ENCODE data around the gene PWWP2B. TPM values are rescaled to one million over a fixed set of nuclear protein-coding genes. Genes with fewer than 3 reads are reported as not detected.

Gene PWWP2B
- total and polyA plus RNA-seq, 2 of the 8 experiments (the other 6 are each of a cell fraction or from before 2014, with no cell fraction given) = 5.3 to 10.8 TPM

- no peak overlapping the region for H3K27ac ChIP-seq (ENCODE audit: low read depth, low read length)
- POLR2A ChIA-PET (ENCODE audit: partially characterized antibody) = interaction anchor here (0.9 kb wide), 1 partner anchor 27 kb away, joined by 4 read pairs; no protein-coding TSS in a partner anchor
Observed at GRCh38 chr10:132391676-132392020, 5.4 kb upstream of the PWWP2B start.

More at GRCh38 chr10:132391676-132392020, 5.4 kb upstream of the PWWP2B start:
- Histone ChIP-seq H3K4me1 (replicated peaks in 1 of 4; ENCODE audit: control insufficient read depth in 3 of 4, insufficient read depth in 4 of 4, low read length in 3 of 4) (peaks cover 0 to 18% (median 13%) of the 10 kb centered on the region in 4 experiments; a peak in 6 of 7 replicates), H4K5ac (ENCODE audit: insufficient read length, low read depth, low read length) (no peak overlapping the region), H3K4ac (replicated peaks; ENCODE audit: insufficient read length, low read depth, low read length) (no peak overlapping the region), H3K4me2 (ENCODE audit: insufficient read depth in 1 of 2, low read depth in 2 of 2, low read length in 2 of 2) (no peak overlapping the region), H3K79me1 (ENCODE audit: low read depth, low read length) (no peaks in the 10 kb centered on the region), H3K14ac (ENCODE audit: insufficient read length) (no peak overlapping the region), H4K8ac (ENCODE audit: extremely low read depth, insufficient read depth, low read length) (no peak overlapping the region), H3K56ac (replicated peaks; ENCODE audit: insufficient read length, low read depth, low read length) (no peak overlapping the region), H3K23ac (ENCODE audit: insufficient read length) (no peak overlapping the region), H3K9me3 (ENCODE audit: insufficient read depth in 2 of 2, low read depth in 1 of 2, low read length in 1 of 2) (no peaks in the 10 kb centered on the region), H2BK15ac (ENCODE audit: low read length) (no peak overlapping the region), H3K23me2 (ENCODE audit: low read depth, low read length) (peaks cover 8% of the 10 kb centered on the region; the same call in 1 of the 2 replicates), H4K91ac (replicated peaks; ENCODE audit: insufficient read length, low read length) (no peak overlapping the region), H3K36me3 (ENCODE audit: control insufficient read depth in 2 of 4, insufficient read depth in 4 of 4, low read length in 3 of 4) (no peaks in the 10 kb centered on the region), H3K18ac (ENCODE audit: extremely low read depth, low read length) (no peak overlapping the region), H2AK5ac (ENCODE audit: low read depth, low read length) (no peak overlapping the region), H3K27me3 (replicated peaks in 1 of 4; ENCODE audit: control insufficient read depth in 3 of 4, extremely low read depth in 1 of 4, insufficient read depth in 3 of 4, low read length in 3 of 4) (no peaks in the 10 kb centered on the region), H3K4me3 (ENCODE audit: extremely low read depth in 1 of 4, insufficient read depth in 2 of 4, low read depth in 3 of 4, low read length in 4 of 4) (no peak overlapping the region), H2AFZ (ENCODE audit: low read length) (no peak overlapping the region), H2BK5ac (ENCODE audit: low read depth, low read length) (no peak overlapping the region), H2BK120ac (replicated peaks; ENCODE audit: low read depth, low read length) (no peak overlapping the region), H2BK20ac (ENCODE audit: low read length) (no peak overlapping the region), H3K9ac (replicated peaks in 1 of 4; ENCODE audit: extremely low read depth in 1 of 4, low read depth in 3 of 4, low read length in 3 of 4) (no peak overlapping the region), H3K79me2 (ENCODE audit: control insufficient read depth in 1 of 2, insufficient read depth in 2 of 2, low read length in 2 of 2) (no peaks in the 10 kb centered on the region), H4K20me1 (replicated peaks in 1 of 2; ENCODE audit: control insufficient read depth in 1 of 2, insufficient read depth in 2 of 2, low read length in 2 of 2) (peaks cover 0 to 7% of the 10 kb centered on the region in 2 experiments), H2BK12ac (ENCODE audit: low read depth, low read length) (no peak overlapping the region)
- no peak for FAIRE-seq
- WGBS, 2 experiments (ENCODE audit: extremely low coverage in 1 of 2, insufficient coverage in 1 of 2, insufficient read length in 1 of 2, insufficient replicate concordance in 2 of 2, low coverage in 1 of 2, low lambda C conversion rate in 2 of 2, missing lambda C conversion rate in 1 of 2) = 94% methylated on average over 4 of the region's 4 CpGs; no CpG with 5 or more reads in 1 of the 2 experiments
- CTCF ChIA-PET (ENCODE audit: partially characterized antibody) = interaction anchor here (0.9 to 2.9 kb wide), 6 partner anchors 8 to 67 kb away, joined by 4 to 8 read pairs (median 4); no protein-coding TSS in a partner anchor
- no peak for DNase-seq (ENCODE audit: low read depth in 1 of 2, low spot score in 2 of 2)
- no peak for TF ChIP-seq TEAD4 (IDR thresholded peaks at IDR 0.05; ENCODE audit: low read depth, low read length)
- TF ChIP-seq TBP (IDR thresholded peaks at IDR 0.05; ENCODE audit: low read depth, low read length) = no peak
- no peak for TF ChIP-seq KDM5A (IDR thresholded peaks at IDR 0.05; ENCODE audit: low read length)
- no peak for TF ChIP-seq YY1 (IDR thresholded peaks at IDR 0.05; ENCODE audit: low read depth, low read length)

All from H1 (cell line).